ENCODE measurements around the gene UPK3A. TPM values are rescaled to one million over a fixed set of nuclear protein-coding genes. Genes with fewer than 3 reads are reported as not detected.

The UPK3A gene
- total and polyA plus RNA-seq, 2 of the 13 experiments (the other 11 are each of a cell fraction or from before 2014, with no cell fraction given), result 10.5 to 13.8 TPM

GRCh38 chr22:45285263-45286058 is 712 bp downstream of the UPK3A start (continued):
- TF ChIP-seq TAF1 (CRISPR knock-in tag; IDR thresholded peaks at IDR 0.05) (peak; percentile 33; the same call in 1 of the 2 replicates), ZNF292 (CRISPR knock-in tag; IDR thresholded peaks at IDR 0.05; ENCODE audit: borderline replicate concordance, low read depth) (peak; percentile 13; the same call in 1 of the 2 replicates), HNRNPL (IDR thresholded peaks at IDR 0.05; ENCODE audit: low read depth, low read length) (peak; percentile 78), BORCS8-MEF2B (CRISPR knock-in tag; IDR thresholded peaks at IDR 0.05) (peak; percentile 46; the same call in 1 of the 2 replicates), KAT2B (IDR thresholded peaks at IDR 0.05; ENCODE audit: borderline replicate concordance, low read depth, low read length) (no peak), DNMT3B (CRISPR knock-in tag; conservative IDR thresholded peaks at IDR 0.05) (no peak), FOXA3 (CRISPR knock-in tag; IDR thresholded peaks at IDR 0.05) (0 out of 2 replicates have a peak, but pooled peaks have one; percentile 14), LCORL (IDR thresholded peaks at IDR 0.05) (no peak), LCORL (CRISPR knock-in tag; IDR thresholded peaks at IDR 0.05) (0 out of 2 replicates have a peak, but pooled peaks have one; percentile 33), NCOA2 (CRISPR knock-in tag; IDR thresholded peaks at IDR 0.05) (0 out of 2 replicates have a peak, but pooled peaks have one; percentile 38), IRX3 (CRISPR knock-in tag; IDR thresholded peaks at IDR 0.05; ENCODE audit: borderline replicate concordance, low read depth) (no peak), ZNF724P (CRISPR knock-in tag; IDR thresholded peaks at IDR 0.05; ENCODE audit: borderline replicate concordance) (peak; percentile 45; the same call in 1 of the 2 replicates), RBAK (CRISPR knock-in tag; IDR thresholded peaks at IDR 0.05) (no peak), MIXL1 (CRISPR knock-in tag; IDR thresholded peaks at IDR 0.05) (0 out of 2 replicates have a peak, but pooled peaks have one; percentile 11), CREBL2 (CRISPR knock-in tag; IDR thresholded peaks at IDR 0.05; ENCODE audit: borderline replicate concordance) (no peak), ZNF670 (CRISPR knock-in tag; IDR thresholded peaks at IDR 0.05; ENCODE audit: borderline replicate concordance) (no peak), ZNF3 (CRISPR knock-in tag; IDR thresholded peaks at IDR 0.05) (no peak), ZBTB20 (CRISPR knock-in tag; IDR thresholded peaks at IDR 0.05; ENCODE audit: borderline replicate concordance, low read depth) (peak; percentile 2; the same call in 1 of the 2 replicates), GPBP1L1 (CRISPR knock-in tag; IDR thresholded peaks at IDR 0.05) (no peak), RAD21 (CRISPR knock-in tag; IDR thresholded peaks at IDR 0.05) (peak; percentile 57; the same call in 1 of the 2 replicates), ZNF512 (CRISPR knock-in tag; IDR thresholded peaks at IDR 0.05) (0 out of 2 replicates have a peak, but pooled peaks have one; percentile 31)
- TF ChIP-seq, protein P1, sequence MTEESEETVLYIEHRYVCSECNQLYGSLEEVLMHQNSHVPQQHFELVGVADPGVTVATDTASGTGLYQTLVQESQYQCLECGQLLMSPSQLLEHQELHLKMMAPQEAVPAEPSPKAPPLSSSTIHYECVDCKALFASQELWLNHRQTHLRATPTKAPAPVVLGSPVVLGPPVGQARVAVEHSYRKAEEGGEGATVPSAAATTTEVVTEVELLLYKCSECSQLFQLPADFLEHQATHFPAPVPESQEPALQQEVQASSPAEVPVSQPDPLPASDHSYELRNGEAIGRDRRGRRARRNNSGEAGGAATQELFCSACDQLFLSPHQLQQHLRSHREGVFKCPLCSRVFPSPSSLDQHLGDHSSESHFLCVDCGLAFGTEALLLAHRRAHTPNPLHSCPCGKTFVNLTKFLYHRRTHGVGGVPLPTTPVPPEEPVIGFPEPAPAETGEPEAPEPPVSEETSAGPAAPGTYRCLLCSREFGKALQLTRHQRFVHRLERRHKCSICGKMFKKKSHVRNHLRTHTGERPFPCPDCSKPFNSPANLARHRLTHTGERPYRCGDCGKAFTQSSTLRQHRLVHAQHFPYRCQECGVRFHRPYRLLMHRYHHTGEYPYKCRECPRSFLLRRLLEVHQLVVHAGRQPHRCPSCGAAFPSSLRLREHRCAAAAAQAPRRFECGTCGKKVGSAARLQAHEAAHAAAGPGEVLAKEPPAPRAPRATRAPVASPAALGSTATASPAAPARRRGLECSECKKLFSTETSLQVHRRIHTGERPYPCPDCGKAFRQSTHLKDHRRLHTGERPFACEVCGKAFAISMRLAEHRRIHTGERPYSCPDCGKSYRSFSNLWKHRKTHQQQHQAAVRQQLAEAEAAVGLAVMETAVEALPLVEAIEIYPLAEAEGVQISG (CRISPR knock-in tag; IDR thresholded peaks at IDR 0.05), result no peak; the same call in 1 of the 2 replicates
- TF ChIP-seq, protein P2, sequence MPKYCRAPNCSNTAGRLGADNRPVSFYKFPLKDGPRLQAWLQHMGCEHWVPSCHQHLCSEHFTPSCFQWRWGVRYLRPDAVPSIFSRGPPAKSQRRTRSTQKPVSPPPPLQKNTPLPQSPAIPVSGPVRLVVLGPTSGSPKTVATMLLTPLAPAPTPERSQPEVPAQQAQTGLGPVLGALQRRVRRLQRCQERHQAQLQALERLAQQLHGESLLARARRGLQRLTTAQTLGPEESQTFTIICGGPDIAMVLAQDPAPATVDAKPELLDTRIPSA (CRISPR knock-in tag; IDR thresholded peaks at IDR 0.05; ENCODE audit: borderline replicate concordance), result no peak
